Coronary artery (tissue), 2 donors: ENCODE results near the gene SLC17A9.

Source experiments
- DNase-seq: peaks from one replicate; pipeline ENCODE4 v3.0.0-alpha.2; 2017; ENCODE audit warnings: low spot score
- H3K27ac ChIP-seq, 2 donors: fragments of 200-600 bp; sonication (generic); one replicate each; pipeline ENCODE4 v1.5.1; 2016 to 2019
- H3K4me3 ChIP-seq: fragments of 200-600 bp; sonication (generic); 2 replicates; pipeline ENCODE4 v1.5.1; 2016; ENCODE audit warnings: mild to moderate bottlenecking, moderate library complexity
- TF ChIP-seq, protein P1 (sequence below): fragments of 200-600 bp; sonication (generic); IDR thresholded peaks from one replicate; pipeline ENCODE4 v1.5.1; 2019; ENCODE audit warnings: antibody characterized with exemption

The SLC17A9 gene

DNA sequence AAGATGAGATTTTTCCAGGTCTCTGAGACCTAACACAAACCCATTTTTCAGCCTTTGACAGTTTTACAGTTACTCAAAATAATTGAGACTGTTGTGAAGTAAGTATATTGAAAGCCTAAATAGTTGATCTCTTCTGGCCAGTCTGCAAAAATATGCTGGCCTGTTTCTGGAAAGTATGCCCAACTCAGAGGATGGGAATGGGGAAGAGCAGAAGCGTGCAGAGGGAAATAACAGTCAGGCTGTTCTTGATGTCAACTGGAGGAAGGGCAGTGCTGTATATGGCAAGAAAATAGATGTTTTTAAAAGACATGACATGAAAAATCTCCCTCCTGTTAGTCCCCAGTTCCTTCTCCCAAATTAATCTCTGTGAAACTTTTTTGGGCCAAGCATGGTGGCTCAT is 10.7 kb upstream of the SLC17A9 start:
- TF ChIP-seq, protein P1, sequence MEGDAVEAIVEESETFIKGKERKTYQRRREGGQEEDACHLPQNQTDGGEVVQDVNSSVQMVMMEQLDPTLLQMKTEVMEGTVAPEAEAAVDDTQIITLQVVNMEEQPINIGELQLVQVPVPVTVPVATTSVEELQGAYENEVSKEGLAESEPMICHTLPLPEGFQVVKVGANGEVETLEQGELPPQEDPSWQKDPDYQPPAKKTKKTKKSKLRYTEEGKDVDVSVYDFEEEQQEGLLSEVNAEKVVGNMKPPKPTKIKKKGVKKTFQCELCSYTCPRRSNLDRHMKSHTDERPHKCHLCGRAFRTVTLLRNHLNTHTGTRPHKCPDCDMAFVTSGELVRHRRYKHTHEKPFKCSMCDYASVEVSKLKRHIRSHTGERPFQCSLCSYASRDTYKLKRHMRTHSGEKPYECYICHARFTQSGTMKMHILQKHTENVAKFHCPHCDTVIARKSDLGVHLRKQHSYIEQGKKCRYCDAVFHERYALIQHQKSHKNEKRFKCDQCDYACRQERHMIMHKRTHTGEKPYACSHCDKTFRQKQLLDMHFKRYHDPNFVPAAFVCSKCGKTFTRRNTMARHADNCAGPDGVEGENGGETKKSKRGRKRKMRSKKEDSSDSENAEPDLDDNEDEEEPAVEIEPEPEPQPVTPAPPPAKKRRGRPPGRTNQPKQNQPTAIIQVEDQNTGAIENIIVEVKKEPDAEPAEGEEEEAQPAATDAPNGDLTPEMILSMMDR = no peak
- no peak overlapping the region for H3K4me3 ChIP-seq
- DNase-seq = no peak
- no peak overlapping the region for H3K27ac ChIP-seq

DNA sequence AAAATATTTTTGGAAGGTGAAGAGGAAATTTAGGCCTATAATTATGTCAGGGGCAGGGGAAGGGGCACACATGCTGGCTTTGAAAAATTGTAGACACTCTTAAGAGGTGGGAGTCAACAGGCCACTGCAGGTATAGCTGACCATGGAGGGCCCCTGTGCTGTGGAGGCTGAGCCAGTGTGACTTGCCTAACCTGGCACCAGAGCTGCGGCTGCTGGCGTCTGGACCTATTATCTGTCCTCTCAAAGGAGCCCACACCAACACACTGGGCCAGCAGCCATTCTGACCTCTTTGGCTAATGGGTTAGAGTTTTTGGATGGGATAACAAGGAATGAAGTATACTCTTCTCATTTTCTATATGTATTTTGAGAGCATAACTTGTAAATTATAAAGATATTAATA is 10.1 kb upstream of the SLC17A9 start:
- Histone ChIP-seq H3K27ac (no peak overlapping the region), H3K4me3 (no peak overlapping the region)
- TF ChIP-seq, protein P1 = no peak
- no peak for DNase-seq

DNA sequence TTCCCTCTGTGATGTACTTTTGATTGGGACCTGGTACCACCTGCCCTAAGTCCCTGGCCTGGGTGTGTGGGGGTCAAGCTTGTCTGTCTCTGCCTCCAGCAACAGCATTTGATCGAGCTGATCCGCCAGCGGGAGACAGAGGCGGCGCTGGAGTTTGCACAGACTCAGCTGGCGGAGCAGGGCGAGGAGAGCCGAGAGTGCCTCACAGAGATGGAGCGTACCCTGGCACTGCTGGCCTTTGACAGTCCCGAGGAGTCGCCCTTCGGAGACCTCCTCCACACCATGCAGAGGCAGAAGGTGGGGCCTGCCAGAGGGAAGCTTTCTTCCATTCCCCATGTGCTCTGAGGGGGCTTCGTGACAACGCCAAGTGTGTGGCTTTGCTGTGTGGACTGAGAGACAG is 9.1 kb upstream of the SLC17A9 start:
- no peak for DNase-seq

GRCh38 chr20:62944184-62944583 is 8.3 kb upstream of the SLC17A9 start:
- TF ChIP-seq, protein P1 = no peak
- Histone ChIP-seq H3K27ac (no peak overlapping the region), H3K4me3 (no peak overlapping the region)
- DNase-seq = no peak

More for the DNA sequence above, 9.1 kb upstream of the SLC17A9 start:
- Histone ChIP-seq H3K27ac (no peak overlapping the region), H3K4me3 (no peak overlapping the region)
- TF ChIP-seq, protein P1 = no peak

DNA sequence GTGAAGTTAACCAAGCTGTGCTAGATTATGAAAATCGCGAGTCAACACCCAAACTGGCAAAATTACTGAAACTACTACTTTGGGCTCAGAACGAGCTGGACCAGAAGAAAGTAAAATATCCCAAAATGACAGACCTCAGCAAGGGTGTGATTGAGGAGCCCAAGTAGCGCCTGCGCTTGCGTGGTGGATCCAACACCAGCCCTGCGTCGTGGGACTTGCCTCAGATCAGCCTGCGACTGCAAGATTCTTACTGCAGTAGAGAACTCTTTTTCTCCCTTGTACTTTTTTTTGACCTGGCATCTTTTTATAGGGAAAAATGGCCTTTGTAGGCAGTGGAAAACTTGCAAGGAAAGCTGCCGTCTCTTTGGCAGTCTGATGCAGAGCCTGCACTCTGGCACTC is 7.8 kb upstream of the SLC17A9 start:
- H3K27ac ChIP-seq = no peak overlapping the region

DNA sequence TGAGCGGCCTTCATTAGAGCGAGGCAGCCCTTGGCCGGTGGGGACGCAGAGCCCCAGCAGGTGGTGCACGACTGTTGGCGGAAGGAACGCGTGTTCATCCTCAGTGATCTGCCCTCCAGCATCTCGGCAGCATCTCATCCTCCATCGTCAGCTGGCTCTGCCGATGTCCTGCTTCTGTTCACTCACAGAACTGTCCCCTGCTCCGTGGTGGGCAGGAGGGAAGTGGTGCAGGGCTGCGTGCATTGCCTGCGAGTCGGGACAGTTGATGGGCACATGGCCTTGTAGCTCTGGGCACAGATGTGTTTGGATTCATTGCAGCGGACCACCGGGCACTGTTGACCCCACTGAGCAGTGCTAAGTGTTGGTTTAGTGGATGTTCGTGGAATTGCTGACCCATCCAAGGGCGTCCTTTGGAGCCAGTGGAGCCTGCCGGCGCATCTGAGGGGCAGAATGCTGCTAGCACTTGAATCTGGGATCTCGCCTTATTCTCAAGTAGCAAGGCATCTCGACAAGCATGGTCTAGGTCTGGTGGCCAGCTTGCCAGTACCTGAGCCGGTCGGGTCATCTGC is 6.7 kb upstream of the SLC17A9 start:
- TF ChIP-seq, protein P1 = no peak
- Histone ChIP-seq H3K4me3 (no peak overlapping the region), H3K27ac (no peak overlapping the region)
- DNase-seq = no peak

More for the DNA sequence above, 7.8 kb upstream of the SLC17A9 start:
- H3K4me3 ChIP-seq = no peak overlapping the region
- no peak for DNase-seq
- TF ChIP-seq, protein P1 = no peak

DNA sequence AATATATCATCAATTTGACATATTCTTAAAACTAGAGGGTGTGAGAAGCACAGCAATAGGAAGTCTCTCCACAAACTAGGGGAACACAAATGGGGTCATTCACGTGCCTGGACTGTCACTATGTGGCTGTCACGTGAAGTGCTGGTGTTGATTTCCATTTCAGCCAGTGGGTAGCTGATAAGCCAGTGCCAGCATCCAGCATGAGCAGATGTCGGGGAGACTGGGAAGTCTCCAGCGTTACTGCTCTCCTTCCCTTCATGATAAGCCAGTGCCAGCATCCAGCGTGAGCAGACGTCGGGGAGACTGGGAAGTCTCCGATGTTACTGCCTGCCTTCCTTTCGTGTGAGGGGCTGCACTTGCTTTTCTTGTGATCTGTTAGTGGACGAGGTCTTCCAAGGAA is 5.6 kb upstream of the SLC17A9 start:
- H3K4me3 ChIP-seq = no peak overlapping the region
- TF ChIP-seq, protein P1 = no peak
- DNase-seq = no peak
- H3K27ac ChIP-seq = no peak overlapping the region
